Measurements from ENCODE around the gene TMC5.

The TMC5 gene

DNA sequence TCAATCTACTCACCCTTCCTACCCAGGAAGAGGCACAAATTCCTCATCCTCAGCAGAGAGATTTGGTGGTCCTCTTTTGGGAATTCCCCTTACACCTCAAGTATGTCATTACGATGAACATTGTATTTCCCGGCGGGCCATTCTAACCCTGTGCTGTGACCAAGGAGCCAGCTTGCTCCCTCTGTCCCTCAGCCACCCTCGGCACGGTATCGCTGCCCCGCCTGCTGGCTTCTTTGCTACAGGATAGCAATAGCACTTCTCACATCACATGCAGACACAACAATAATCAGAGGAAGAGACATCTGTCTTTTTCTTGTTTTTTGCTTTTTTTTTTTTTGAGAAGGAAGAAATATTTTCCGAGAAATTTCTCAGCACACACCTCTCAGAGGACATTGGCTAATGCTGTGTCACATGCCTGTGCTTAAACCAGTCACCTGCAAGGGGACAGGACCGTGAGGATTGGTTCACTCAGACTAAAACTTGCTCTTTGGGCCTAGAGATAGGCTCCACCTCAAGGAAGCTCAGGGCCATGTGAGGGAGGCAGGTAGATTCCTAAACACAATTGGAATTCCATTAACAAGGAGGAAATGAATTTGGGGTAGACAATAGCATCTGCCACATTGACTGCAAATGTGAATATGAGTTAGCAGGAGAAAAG lies 41.2 kb downstream of the TMC5 start:
- no peak for DNase-seq

- no peak for DNase-seq
Measured at GRCh38 chr16:19460397-19460796, 42.7 kb downstream of the TMC5 start.

- DNase-seq = no peak
Measured at GRCh38 chr16:19463468-19464315, 46.0 kb downstream of the TMC5 start.

DNA sequence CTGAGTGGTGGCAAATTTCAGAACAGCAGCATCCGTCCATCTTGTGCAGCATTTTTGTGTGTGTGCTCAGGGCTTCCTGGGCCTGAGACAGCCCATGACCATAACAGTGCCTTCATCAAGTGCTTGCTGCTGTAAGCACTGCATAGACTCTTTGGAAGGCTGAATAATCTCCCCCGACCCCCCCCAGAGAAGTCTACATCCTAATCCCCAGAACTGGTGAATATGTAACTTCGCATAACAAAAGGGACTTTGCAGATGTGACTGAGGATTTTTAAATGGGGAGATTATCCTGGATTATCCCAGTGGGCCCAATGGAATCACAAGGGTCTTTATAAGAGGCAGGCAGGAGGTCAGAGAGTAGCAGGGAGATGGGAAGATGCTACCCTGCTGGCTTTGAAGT lies 50.6 kb downstream of the TMC5 start:
- DNase-seq = no peak

GRCh38 chr16:19472482-19472881 lies 54.8 kb downstream of the TMC5 start:
- DNase-seq = no peak

DNA sequence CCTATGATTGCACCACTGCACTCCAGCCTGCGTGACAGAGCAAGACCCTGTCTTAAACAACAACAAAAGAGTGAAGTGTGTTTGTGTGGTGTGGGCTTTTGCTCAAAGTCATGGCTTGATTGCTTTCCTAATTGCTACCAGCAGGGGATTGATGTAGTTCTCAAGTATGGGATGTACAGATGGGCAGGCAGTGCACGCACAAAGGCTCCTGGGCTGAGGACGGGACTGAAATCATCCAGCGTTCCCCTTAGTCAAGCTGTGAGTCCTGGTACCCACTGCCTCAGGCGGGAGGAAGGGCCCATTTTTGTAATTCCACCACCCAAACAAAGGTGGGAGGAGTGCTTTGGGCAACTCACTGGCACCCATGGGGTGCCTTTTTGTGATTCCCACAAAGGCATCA lies 56.9 kb downstream of the TMC5 start:
- no peak for DNase-seq

- DNase-seq = no peak
Measured at GRCh38 chr16:19478505-19478904, 60.8 kb downstream of the TMC5 start.

DNA sequence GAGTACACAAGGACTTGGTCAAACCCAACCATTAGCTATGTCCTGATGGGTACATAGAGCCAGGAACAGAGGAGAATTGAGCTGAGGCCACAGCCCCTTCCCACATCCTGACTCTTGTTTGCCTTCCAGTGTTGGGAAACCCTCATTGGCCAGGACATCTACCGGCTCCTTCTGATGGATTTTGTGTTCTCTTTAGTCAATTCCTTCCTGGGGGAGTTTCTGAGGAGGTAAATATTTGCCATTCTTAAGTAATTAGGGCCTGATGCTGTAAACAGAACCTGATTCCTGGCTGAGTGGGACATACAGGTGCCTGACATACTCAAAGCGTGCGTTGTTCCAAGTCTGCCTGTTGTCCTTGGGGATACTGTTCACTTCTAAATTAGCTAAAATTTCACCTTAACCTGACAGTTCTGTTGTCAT lies 61.6 kb downstream of the TMC5 start:
- no peak for DNase-seq

GRCh38 chr16:19481296-19481695 lies 63.6 kb downstream of the TMC5 start:
- DNase-seq = no peak

- no peak for DNase-seq
Measured at GRCh38 chr16:19481769-19482168, 64.1 kb downstream of the TMC5 start.

- DNase-seq = no peak
Measured at GRCh38 chr16:19482291-19482690, 64.6 kb downstream of the TMC5 start.

- DNase-seq = no peak
Measured at GRCh38 chr16:19484096-19484495, 66.4 kb downstream of the TMC5 start.

DNA sequence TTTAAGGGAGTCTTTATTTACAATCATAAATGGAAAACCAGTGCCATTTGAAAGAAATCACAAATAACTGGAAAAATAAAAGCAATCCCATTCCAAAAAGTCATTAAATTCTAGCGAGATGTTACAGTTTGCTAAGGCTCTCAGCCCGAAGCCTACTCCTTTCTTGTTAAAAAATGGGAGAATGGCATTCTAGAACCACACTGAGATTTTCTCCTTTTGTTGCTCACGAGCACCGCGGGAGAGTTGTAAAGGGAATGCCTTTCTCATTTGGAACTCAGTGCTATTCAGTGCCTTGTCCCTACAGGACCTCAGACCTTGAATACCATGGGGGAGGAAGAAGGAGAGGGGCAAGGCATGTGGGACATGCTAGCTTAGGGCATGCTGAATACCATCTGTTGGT lies 67.9 kb downstream of the TMC5 start:
- no peak for DNase-seq

DNA sequence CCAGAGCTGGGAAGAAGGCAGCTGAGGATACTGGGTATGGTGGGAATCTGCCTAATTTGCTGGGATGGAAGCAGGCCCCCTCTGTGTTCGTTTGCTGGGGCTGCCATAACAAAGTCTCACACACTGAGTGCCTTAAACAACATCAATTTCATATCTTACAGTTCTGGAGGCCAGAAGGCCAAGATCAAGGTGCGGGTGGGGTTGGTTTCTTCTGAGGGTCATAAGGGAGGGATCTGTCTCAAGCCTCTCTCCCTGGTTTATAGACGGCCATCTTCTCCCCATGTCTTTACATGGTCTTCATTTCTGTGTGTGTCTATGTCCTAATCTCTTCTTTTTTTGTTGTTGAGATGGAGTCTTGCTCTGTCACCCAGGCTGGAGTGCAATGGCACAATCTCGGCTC lies 68.4 kb downstream of the TMC5 start:
- DNase-seq = no peak

- DNase-seq = no peak
Measured at GRCh38 chr16:19486750-19487325, 69.2 kb downstream of the TMC5 start.

DNA sequence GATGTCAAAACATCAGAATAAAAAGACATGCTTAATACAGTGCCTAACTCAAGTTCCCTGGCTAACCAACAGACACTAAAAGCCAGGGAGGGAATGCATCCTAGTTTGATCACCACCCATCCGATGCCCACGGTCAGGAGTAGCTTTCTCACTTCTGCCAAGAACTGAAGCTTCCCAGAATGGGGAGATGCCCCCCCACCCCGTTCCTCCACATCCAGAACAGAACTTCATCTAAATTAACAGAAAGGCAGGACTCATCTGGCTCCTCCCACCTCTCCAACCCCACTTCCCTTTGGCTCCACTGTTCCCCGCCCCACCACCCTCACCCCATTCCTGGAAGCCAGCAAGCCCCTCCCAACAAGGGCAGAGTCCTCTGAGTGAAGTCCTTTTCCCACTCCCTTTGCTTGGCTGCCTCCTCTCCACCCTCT lies 70.5 kb downstream of the TMC5 start:
- no peak for DNase-seq

DNA sequence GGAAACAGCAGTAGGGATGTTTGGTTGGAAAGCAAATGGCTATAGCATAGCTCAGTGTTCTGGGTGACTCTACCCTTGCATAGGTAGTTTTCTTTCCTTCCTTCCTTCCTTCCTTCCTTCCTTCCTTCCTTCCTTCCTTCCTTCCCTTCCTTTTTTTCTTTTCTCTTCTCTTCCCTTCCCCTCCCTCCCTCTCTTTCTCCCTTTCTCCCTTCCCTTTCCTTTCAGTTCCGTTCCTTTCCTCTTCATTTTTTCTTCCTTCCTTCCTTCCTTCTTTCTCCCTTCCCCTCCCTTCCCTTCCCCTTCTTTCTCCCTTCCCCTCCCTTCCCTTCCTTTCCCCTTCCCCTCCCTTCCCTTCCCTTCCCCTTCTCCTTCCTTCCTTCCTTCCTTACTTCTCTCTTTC lies 72.9 kb downstream of the TMC5 start:
- DNase-seq = no peak

GRCh38 chr16:19497176-19497575 lies 79.5 kb downstream of the TMC5 start:
- DNase-seq = peak in 1 of 56 donors; percentile 1

- DNase-seq = no peak
Measured at GRCh38 chr16:19499006-19499405, 81.3 kb downstream of the TMC5 start.

DNA sequence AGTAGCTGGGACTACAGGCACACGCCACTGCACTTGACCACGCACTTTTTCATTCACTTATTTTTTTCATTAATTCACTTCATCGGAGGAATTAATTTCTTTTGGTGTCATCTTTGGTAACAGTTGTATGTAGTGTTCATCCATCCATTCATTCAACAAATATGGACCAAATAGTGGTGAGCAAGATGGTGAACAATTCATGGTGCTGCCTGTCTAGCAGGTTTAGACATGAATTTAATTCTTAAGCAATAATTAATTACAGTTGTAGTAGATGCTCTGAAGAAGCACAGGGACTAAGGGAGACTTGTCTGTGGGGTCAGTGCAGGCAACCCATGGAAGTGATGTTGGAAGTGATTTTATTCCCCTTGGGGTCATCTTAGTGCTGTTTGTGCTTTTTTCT lies 81.8 kb downstream of the TMC5 start:
- DNase-seq = no peak

DNA sequence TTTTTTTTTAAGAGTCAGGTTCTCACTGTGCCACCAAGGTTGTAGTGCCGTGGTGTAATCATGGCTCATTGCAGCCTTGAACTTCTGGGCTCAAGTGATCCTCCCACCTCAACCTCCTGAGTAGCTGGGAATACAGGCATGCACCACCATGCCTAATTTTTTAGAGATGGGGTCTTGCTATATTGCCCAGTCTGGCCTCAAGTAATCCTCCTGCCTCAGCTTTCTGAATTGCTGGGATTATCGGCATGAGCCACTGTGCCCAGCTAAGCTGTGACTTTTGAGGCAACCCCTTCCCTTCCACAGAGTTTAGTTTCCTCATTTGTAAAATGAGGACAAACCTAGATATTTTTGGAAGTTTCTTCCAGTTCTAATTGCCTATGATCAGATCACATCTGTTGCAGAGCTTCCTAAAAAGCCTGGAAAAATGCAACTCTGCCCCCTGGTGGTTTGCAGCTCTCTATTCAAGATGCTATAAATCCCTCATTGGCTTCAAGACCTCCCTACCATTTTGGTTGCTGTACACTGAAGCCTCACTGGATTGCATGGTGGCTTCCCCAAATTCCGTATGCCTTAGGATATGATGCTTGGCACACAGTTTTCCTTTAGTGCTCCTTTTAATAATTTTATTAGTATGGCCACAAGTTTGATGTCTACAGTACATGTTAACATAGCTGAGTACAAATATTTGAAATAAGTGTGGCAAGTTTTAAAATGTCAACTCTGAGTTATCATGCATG lies 84.9 kb downstream of the TMC5 start:
- DNase-seq = peak in 50 of 56 donors; percentile 3 to 88 (median 39)

All from nucleus accumbens (tissue), 56 donors.